Sciatic nerve (tissue), 2 donors: Measurements from ENCODE around the gene ATF1. TPM values are rescaled to one million over a fixed set of nuclear protein-coding genes. Genes with fewer than 3 reads are reported as not detected.
"Not testable (repeated sequence)": the region's sequence is repeated elsewhere in the genome, so short reads cannot be mapped to it uniquely, and the experiment has no call there.

Source experiments
- ATAC-seq: fragments of 200-7000 bp; cut with Tn5 transposase; one replicate; pipeline ENCODE4 v1.9.1; 2020; ENCODE audit warnings: mild to moderate bottlenecking, moderate library complexity
- DNase-seq: peaks from one replicate; pipeline ENCODE4 v3.0.0-alpha.2; 2020; ENCODE audit warnings: low spot score
- intact Hi-C: fragments of 100-400 bp; cut with DNase I; formaldehyde crosslinking; loops from one replicate; pipeline ENCODE4 v1.14.2; 2022
- total RNA-seq: library from RNA; stranded (reverse); fragmentation: NEBNext Ultra II Directional; extraction: Animal tissue kit (Norgen Biotek cat#: 25700); gene quantifications from one replicate; pipeline ENCODE4 v1.2.1, GENCODE V29; 2021
- donor health status: DM: no; HTN: no; CAD: no.
- donor health status: DM: no; HTN: no; CAD: no.

The ATF1 gene
- total RNA-seq, 1 donor from 2014 or later: 44.2 TPM

DNA sequence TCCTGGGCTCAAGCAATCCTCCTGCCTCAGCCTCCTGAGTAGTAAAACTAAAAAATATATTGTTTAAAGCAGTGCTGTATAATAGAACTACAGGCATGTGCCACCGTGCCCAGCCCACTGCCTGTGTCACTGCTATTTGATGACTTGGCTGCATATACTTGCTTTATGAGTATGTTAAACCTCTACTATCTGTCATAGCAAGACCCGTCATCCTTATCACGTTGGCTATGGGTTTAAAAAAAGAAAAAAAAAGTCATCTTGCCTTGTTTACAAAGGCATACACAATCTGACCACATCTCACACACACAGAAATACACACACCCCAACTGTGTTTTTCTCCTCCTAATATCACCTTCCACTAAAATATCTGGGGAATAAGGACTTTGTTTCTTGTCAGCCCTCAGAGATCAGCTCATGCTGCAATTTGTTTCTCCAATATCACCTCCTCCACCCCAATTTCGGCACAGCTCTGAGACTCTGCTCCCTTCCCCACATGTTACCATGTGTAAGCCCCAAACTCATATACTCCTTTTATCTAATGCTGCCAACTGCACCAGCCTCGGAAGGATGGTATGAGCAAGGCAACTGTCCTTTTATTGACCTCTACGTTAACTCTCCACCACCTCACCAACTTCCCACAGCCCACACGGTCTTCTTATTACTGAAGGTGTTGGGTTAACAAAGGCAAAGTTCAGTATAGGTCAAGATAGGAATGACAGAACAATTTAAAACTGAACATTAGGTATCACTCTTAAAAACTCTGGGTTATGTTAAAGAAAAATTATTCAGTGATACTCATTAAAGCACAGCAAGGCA lies 78.0 kb downstream of the ATF1 start:
- no peak for DNase-seq
- intact Hi-C loops: no loop called here

DNA sequence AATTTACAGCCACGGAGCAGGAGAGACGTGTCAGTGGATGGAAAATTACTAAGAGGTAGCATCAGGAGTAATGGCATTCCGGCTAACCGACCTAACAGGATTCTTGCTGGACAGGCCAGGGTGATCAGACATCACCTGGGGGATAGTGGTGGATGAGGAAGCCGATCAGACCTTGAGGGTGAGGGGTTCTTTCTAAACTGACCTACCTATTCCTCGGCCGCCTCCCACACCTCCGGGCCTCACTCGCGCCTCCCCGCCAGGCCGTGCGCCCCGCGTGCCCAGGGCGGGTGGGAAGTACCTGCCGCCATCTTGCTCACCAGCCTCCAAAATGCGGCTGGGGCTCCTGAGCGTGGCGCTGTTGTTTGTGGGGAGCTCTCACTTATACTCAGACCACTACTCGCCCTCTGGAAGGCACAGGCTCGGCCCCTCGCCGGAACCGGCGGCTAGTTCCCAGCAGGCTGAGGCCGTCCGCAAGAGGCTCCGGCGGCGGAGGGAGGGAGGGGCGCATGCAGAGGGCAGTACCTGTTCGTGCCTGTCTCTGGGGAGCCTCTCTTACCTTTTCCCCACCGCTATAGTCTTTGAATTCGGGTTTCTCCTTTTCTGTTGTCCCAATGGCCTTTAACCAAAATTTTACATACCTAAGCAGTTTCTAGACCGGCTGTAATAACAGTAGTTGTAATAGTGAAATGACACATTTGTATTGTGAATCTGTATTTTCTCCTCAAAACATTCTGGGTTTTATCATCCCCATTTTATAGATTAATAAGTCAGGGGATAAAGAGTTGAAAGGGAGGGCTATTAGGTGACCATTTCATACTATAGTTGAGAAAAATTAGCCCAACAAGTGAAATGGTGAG lies 79.0 kb downstream of the ATF1 start, which contains the start of gene TMPRSS12:
TMPRSS12 (plus strand) TSS at position 290 of the 857 bp plus-strand sequence; CDS start at position 329, 39 bp downstream.
- intact Hi-C loops: no loop called here
- DNase-seq: no peak
- peak; percentile 48 for ATAC-seq

More for the DNA sequence above, 78.0 kb downstream of the ATF1 start:
- ATAC-seq: no peak

DNA sequence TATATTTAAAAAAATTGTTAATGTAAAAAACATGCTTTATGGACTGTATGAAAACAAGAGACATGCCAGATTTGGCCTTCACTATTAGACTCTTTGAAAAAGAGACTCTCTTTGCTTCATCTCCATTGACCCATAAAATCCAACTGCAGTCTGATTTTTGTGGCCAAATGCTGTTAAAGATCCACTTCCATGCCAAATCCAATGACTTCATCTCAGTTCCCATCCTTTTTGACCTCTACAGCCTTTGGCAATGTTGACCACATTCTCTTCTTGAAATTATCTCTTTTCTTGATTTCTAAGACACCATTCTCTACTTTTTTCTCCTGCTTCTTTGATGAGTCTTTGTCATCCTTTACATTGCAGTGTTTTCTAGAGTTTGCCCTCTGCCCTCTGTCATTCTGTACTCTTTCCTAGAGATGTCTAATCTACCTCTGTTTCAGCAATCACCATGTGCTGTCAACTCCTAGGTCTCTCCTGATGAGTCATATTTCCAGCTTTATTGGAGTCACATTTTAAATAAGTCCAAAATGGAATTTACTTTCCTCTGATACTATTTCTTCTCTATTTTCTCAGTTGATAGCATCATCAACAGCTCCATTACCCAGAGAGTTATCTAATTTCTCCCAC lies 81.2 kb downstream of the ATF1 start:
- intact Hi-C loops: no loop called here
- DNase-seq (no peak), ATAC-seq (no peak)

DNA sequence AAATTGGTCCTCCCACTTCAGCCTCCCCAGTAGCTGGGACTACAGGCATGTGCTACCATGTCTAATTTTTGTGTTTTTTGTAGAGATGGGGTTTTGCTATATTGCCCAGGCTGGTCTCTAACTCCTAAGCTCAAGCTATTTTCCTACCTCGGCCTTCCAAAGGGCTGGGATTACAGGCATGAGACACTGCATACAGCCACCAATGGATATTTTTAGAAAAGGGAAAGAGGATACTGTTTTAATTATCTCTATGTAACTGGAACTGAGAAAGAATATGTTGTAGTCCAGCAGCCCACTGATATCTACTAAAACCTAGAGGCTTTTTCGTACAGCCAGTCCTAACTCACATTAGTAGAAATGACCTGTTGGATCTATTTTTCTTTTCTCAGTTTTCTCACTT lies 85.1 kb downstream of the ATF1 start:
- intact Hi-C loops: no loop called here
- ATAC-seq (no peak), DNase-seq (no peak)

DNA sequence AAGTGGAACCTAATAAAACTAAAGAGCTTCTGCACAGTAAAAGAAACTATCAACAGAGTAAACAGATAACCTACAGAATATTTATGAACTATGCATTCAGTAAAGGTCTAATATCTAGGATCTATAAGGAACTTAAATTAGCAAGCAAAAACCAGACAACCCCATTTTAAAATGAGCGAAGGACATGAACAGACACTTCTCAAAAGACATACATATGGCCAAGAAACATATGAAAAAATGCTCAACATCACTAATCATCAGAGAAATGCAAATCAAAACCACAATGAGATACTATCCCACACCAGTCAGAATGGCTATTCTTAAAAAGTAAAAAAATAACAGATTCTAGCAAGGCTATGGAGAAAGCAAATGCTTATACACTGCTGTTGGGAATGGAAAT lies 91.3 kb downstream of the ATF1 start:
- ATAC-seq, DNase-seq, intact Hi-C loops: not testable (repeated sequence)

DNA sequence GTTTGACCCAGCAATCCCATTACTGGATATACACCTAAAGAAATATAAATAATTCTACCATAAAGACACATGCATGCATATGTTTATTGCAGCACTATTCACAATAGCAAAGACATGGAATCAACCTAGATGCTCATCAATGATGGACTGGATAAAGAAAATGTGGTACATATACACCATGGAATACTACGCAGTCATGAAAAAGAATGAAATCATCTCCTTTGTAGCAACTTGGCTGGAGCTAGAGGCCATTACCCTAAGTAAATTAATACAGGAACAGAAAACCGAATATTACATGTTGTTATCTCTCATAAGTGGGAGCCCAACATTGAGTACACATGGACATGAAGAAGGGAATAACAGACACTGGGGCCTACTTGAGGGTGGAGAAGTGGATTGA lies 91.8 kb downstream of the ATF1 start:
- ATAC-seq, intact Hi-C loops, DNase-seq: not testable (repeated sequence)

DNA sequence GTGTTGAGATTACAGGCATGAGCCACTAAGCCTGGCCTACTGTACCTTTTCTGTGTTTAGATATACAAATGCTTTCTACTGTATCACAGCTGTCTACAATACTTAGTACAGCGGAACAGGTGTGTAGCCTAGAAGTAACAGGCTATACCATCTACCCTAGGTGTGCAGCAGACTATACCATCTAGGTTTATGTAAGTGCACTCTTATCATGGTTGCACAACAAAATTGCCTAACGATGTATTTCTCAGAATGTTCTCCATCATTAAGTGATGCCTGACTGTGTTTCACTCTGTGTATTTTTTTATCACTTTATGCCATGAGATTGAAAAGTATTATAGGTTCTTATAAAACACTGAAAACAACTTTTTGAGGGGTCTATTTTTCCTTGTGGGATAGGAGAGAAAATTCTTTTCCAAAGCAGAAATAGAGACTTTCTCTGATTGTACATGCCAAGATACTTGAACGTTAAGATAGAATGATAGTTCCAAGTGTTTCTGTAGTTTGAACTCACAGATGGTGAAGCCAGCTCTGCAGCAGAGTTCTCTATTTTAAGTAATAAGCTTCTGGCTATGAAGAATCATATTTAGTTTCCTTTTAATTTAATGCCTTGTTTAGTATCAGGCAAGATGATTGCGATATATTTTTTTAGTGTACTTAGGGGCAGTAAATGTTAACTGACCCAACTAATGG lies 95.9 kb downstream of the ATF1 start:
- no peak for ATAC-seq
- intact Hi-C loops: no loop called here
- no peak for DNase-seq

DNA sequence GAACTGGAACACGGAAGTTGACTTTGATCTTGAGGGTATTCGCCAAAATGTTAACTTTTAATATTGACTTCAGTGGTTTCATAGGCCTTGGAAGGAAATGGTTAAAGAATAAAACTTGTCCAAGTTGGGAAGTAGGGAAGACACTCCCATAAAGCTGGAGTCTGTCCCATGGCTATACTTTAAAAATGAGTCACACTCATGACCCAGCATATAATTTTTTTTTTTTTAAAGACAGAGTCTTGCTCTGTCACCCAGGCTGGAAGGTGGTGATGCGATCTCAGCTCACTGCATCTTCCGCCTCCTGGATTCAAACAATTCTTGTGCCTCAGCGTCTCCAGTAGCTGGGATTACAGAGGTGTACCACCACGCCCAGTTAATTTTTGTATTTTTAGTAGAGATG lies 98.4 kb downstream of the ATF1 start:
- DNase-seq (no peak), ATAC-seq (no peak)
- intact Hi-C loops: no loop called here

DNA sequence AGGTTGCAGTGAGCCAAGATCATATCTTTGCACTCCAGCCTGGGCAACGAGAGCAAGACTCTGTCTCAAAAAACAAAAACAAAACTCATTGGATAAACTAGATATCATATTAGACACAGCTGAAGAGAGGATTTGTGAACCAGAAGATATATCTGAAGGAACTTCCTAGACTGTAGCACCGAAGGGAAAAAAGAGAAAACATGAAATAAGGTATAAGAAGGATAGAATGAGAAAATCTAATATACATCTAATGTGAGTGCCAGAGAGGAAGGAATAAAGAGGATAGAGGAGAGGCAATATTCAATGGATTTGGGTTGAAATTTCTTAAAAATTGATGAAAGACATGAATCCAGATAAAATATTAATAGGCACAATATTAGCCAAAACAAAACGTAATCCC lies 101.4 kb downstream of the ATF1 start:
- ATAC-seq (no peak), DNase-seq (no peak)
- intact Hi-C loops: no loop called here

DNA sequence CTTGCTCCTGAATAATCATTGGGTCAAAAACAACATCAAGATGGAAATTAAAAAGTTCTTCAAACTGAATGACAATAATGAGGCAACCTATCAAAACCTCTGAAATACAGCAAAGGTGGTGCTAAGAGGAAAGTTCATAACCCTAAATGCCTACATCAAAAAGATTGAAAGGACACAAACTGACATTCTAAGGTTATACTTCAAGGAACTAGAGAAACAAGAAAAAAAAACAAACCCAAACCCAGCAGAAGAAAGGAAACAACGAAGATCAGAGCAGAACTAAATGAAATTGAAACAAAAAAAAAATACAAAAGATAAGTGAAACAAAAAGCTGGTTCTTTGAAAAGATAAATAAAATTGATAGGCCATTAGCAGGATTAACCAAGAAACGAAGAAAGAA lies 105.0 kb downstream of the ATF1 start:
- ATAC-seq, intact Hi-C loops, DNase-seq: not testable (repeated sequence)

Other genes starting within 250 kb of the ATF1 start
- gene TMPRSS12, start 78.8 kb downstream of the ATF1 start, total RNA-seq: not detected
- gene HIGD1C, start 188.4 kb downstream of the ATF1 start, total RNA-seq: not detected